MCF 10A (cell line): ENCODE measurements around the gene MIEF2. TPM values are rescaled to one million over a fixed set of nuclear protein-coding genes. Genes with fewer than 3 reads are reported as not detected.

Experiments
- BruUV-seq: library from RNA; stranded (reverse); fragments of 400-500 nt; replicated peaks from 2 replicates; lab custom pipeline; 2021; lab: Mats Ljungman, UMichigan
- CTCF ChIA-PET: fragments of 300-600 bp; sonication (Branson Sonifier 250); formaldehyde crosslinking; extraction: SDS; loops from one replicate; lab custom pipeline; 2021; ENCODE audit warnings: antibody characterized with exemption, inconsistent platforms; lab: Yijun Ruan, JAX
- POLR2A ChIA-PET: fragments of 300-600, 350-650 bp; sonication (Branson Sonifier 250); formaldehyde crosslinking; extraction: SDS; loops from one replicate; lab custom pipeline; 2020; ENCODE audit warnings: antibody characterized with exemption, inconsistent platforms; lab: Yijun Ruan, JAX
- DNase-seq: peaks from one replicate; pipeline ENCODE4 v3.0.0-alpha.2; 2018; ENCODE audit not compliant: unreplicated experiment
- H3K27ac Mint-ChIP-seq: one replicate; pipeline ENCODE4 v1.8.0; 2022; ENCODE audit warnings: mild to moderate bottlenecking, low read depth, mixed read lengths; ENCODE audit not compliant: unreplicated experiment
- H3K27me3 Mint-ChIP-seq: one replicate; pipeline ENCODE4 v1.8.0; 2022; ENCODE audit warnings: mixed read lengths; ENCODE audit not compliant: insufficient read depth, unreplicated experiment
- H3K36me3 Mint-ChIP-seq: one replicate; pipeline ENCODE4 v1.8.0; 2022; ENCODE audit warnings: mild to moderate bottlenecking, moderate library complexity, mixed read lengths; ENCODE audit not compliant: insufficient read depth, unreplicated experiment
- H3K4me1 Mint-ChIP-seq: one replicate; pipeline ENCODE4 v1.8.0; 2022; ENCODE audit warnings: mixed read lengths; ENCODE audit not compliant: insufficient read depth, unreplicated experiment
- H3K4me3 Mint-ChIP-seq: one replicate; pipeline ENCODE4 v1.8.0; 2022; ENCODE audit warnings: mild to moderate bottlenecking, moderate library complexity, mixed read lengths; ENCODE audit not compliant: unreplicated experiment
- H3K9me3 Mint-ChIP-seq: one replicate; pipeline ENCODE4 v1.8.0; 2022; ENCODE audit warnings: mixed read lengths; ENCODE audit not compliant: unreplicated experiment
- CTCF ChIP-seq: fragments of 200-600 bp; IDR thresholded peaks from one replicate; pipeline ENCODE4 v1.8.0; 2022; ENCODE audit warnings: antibody characterized with exemption, mild to moderate bottlenecking; ENCODE audit not compliant: unreplicated experiment
- intact Hi-C: fragments of 100-400 bp; cut with micrococcal nuclease; formaldehyde crosslinking; loops from 2 replicates; pipeline ENCODE4 v1.14.1; 2022
- total RNA-seq: library from RNA; stranded (reverse); gene quantifications from 2 replicates; pipeline ENCODE4 v1.2.3, GENCODE V29; 2022

MIEF2 gene
- total RNA-seq, 1 experiment from 2014 or later, result 12.1 TPM

GRCh38 chr17:18238299-18238698 is 22.2 kb upstream of the MIEF2 start:
- ChIA-PET POLR2A (no interaction called here), CTCF (interaction anchor here (0.6 to 0.7 kb wide), 2 partner anchors 11 to 1014 kb away, joined by 4 to 5 read pairs; no protein-coding TSS in a partner anchor)
- no peak for TF ChIP-seq CTCF
- Mint-ChIP-seq H3K27ac (no peak overlapping the region), H3K9me3 (no peaks in the 10 kb centered on the region), H3K36me3 (peaks cover 23% of the 10 kb centered on the region), H3K27me3 (no peaks in the 10 kb centered on the region), H3K4me1 (peaks cover 15% of the 10 kb centered on the region), H3K4me3 (no peak overlapping the region)
- BruUV-seq, result no TSS peak
- no peak for DNase-seq
- intact Hi-C loops, result no loop called here

- Mint-ChIP-seq H3K27ac (no peak overlapping the region), H3K36me3 (peaks cover 34% of the 10 kb centered on the region), H3K4me3 (no peak overlapping the region), H3K27me3 (no peaks in the 10 kb centered on the region), H3K9me3 (no peaks in the 10 kb centered on the region), H3K4me1 (peaks cover 9% of the 10 kb centered on the region)
- POLR2A ChIA-PET, result no interaction called here
- no TSS peak for BruUV-seq
- no peak for TF ChIP-seq CTCF
- CTCF ChIA-PET, result no interaction called here
- no peak for DNase-seq
- intact Hi-C loops, result no loop called here
Observed at GRCh38 chr17:18240449-18240848, 20.0 kb upstream of the MIEF2 start.

- no peaks in the 10 kb centered on the region for H3K4me1 Mint-ChIP-seq
- no peaks in the 10 kb centered on the region for H3K27me3 Mint-ChIP-seq
- TF ChIP-seq CTCF, result no peak
- ChIA-PET POLR2A (no interaction called here), CTCF (interaction anchor here (0.8 kb wide), 1 partner anchor 24 kb away, joined by 3 read pairs; no protein-coding TSS in a partner anchor)
- H3K4me3 Mint-ChIP-seq, result no peak overlapping the region
- peaks cover 43% of the 10 kb centered on the region for H3K36me3 Mint-ChIP-seq
- H3K27ac Mint-ChIP-seq, result no peak overlapping the region
- H3K9me3 Mint-ChIP-seq, result no peaks in the 10 kb centered on the region
- no TSS peak for BruUV-seq
- intact Hi-C loops, result no loop called here
- no peak for DNase-seq
Observed at GRCh38 chr17:18241229-18241871, 19.1 kb upstream of the MIEF2 start.

- ChIA-PET POLR2A (no interaction called here), CTCF (no interaction called here)
- intact Hi-C loops, result no loop called here
- Mint-ChIP-seq H3K4me1 (peaks cover 5% of the 10 kb centered on the region), H3K4me3 (no peak overlapping the region), H3K27ac (no peak overlapping the region), H3K27me3 (no peaks in the 10 kb centered on the region), H3K36me3 (peaks cover 71% of the 10 kb centered on the region), H3K9me3 (no peaks in the 10 kb centered on the region)
- TF ChIP-seq CTCF, result no peak
- BruUV-seq, result TSS peak; percentile 76
- no peak for DNase-seq
Observed at GRCh38 chr17:18245038-18245776, 15.3 kb upstream of the MIEF2 start.
